K562 (cell line): ENCODE data around the gene PRODH. TPM values are rescaled to one million over a fixed set of nuclear protein-coding genes. Genes with fewer than 3 reads are reported as not detected.

Source experiments
- ATAC-seq: fragments of 200-7000 bp; cut with Tn5 transposase; 3 replicates; pipeline ENCODE4 v1.9.1; 2020; ENCODE audit warnings: moderate library complexity
- BruUV-seq: library from RNA; stranded (reverse); fragments of 400-500 nt; replicated peaks from 2 replicates; lab custom pipeline; 2021; lab: Mats Ljungman, UMichigan
- CTCF ChIA-PET: fragments of 300-600 bp; formaldehyde crosslinking; extraction: SDS; loops from one replicate; lab custom pipeline; 2021; ENCODE audit warnings: low intra/inter-chr PET ratio; lab: Yijun Ruan, JAX
- POLR2A ChIA-PET: fragments of 300-600, 350-650 bp; sonication (Branson Sonifier 250); formaldehyde crosslinking; extraction: SDS; loops from one replicate; lab custom pipeline; 2021; ENCODE audit warnings: antibody characterized with exemption, inconsistent platforms; lab: Yijun Ruan, JAX
- DNase-seq, 4 experiments: peaks; one replicate each; pipeline versions ENCODE4 v3.0.0 to v3.0.0-alpha.2; 2011 to 2018; ENCODE audit warnings: low spot score in 3 of 4, mixed read lengths in 3 of 4; ENCODE audit errors: extremely low read depth in 1 of 4
- FAIRE-seq: peaks from 2 replicates; lab custom pipeline; 2011; peaks lifted over from hg19 to GRCh38; lab: Jason Lieb, UNC
- H2AFZ ChIP-seq: 2 replicates; pipeline ENCODE4 v1.6.0; 2011; ENCODE audit warnings: low read depth, low read length, control low read depth, inconsistent platforms
- H3K27ac ChIP-seq: fragments of 200-600 bp; 3 replicates; pipeline ENCODE4 v1.8.0; 2011; ENCODE audit warnings: low read depth, mild to moderate bottlenecking, control low read depth, inconsistent platforms, low read length, moderate library complexity, mixed read lengths; ENCODE audit errors: extremely low read depth
- H3K27me3 ChIP-seq, 2 experiments: fragments of 300-600 bp in 1 of 2; 2 replicates in 1 of 2; 3 replicates in 1 of 2; pipeline versions ENCODE4 v1.6.0 to v1.8.0; 2011; ENCODE audit warnings: inconsistent platforms in 2 of 2, low read length in 2 of 2, mild to moderate bottlenecking in 1 of 2, mixed read lengths in 1 of 2, moderate library complexity in 1 of 2; ENCODE audit not compliant: control insufficient read depth in 2 of 2, insufficient read depth in 2 of 2
- H3K36me3 ChIP-seq: fragments of 300-600 bp; 3 replicates; pipeline ENCODE4 v1.8.0; 2011; ENCODE audit warnings: mild to moderate bottlenecking, low read length, inconsistent platforms; ENCODE audit not compliant: control insufficient read depth, insufficient read depth
- H3K4me1 ChIP-seq, 2 experiments: fragments of 200-600 bp in 1 of 2; replicated peaks in 1 of 2; 2 replicates in 1 of 2; 3 replicates in 1 of 2; pipeline versions ENCODE4 v1.5.1 to v1.8.0; 2011; ENCODE audit warnings: inconsistent platforms in 2 of 2, low read length in 2 of 2, mild to moderate bottlenecking in 1 of 2, mixed read lengths in 1 of 2, moderate library complexity in 1 of 2; ENCODE audit not compliant: control insufficient read depth in 2 of 2, insufficient read depth in 2 of 2
- H3K4me2 ChIP-seq: 2 replicates; pipeline ENCODE4 v1.6.1; 2011; ENCODE audit warnings: low read length, control low read depth, inconsistent platforms, mixed read lengths; ENCODE audit not compliant: insufficient read depth
- H3K4me3 ChIP-seq: fragments of 200-600 bp; sonication (generic), shearing (Covaris generic); 2 replicates; pipeline ENCODE4 v1.5.1; 2016; ENCODE audit warnings: control low read depth, inconsistent platforms
- H3K79me2 ChIP-seq: fragments of 200-600 bp; 3 replicates; pipeline ENCODE4 v1.8.0; 2011; ENCODE audit warnings: low read length, inconsistent platforms; ENCODE audit not compliant: control insufficient read depth, insufficient read depth
- H3K9ac ChIP-seq, 2 experiments: 2 replicates each; pipeline versions ENCODE4 v1.6.0 to v1.6.1; 2011; ENCODE audit warnings: low read depth in 2 of 2, low read length in 2 of 2, control low read depth in 1 of 2, inconsistent platforms in 1 of 2, mild to moderate bottlenecking in 1 of 2, mixed read lengths in 1 of 2; ENCODE audit not compliant: insufficient read depth in 1 of 2
- H3K9me1 ChIP-seq: one replicate; pipeline ENCODE4 v1.6.0; 2011; ENCODE audit warnings: inconsistent platforms, mild to moderate bottlenecking, low read length, moderate library complexity; ENCODE audit not compliant: control insufficient read depth, insufficient read depth
- H3K9me3 ChIP-seq: replicated peaks from 2 replicates; pipeline ENCODE4 v1.5.1; 2011; ENCODE audit warnings: low read depth, low read length, inconsistent platforms; ENCODE audit not compliant: control insufficient read depth, insufficient read depth
- H4K20me1 ChIP-seq: replicated peaks from 2 replicates; pipeline ENCODE4 v1.6.1; 2011; ENCODE audit warnings: low read length, inconsistent platforms, mixed read lengths; ENCODE audit not compliant: control insufficient read depth, insufficient read depth
- MAFF ChIP-seq: IDR thresholded peaks from 2 replicates; pipeline ENCODE4 v1.6.1; 2012; ENCODE audit warnings: low read length, improper control_type of control experiment
- NR3C1 ChIP-seq: sonication (generic); formaldehyde crosslinking; IDR thresholded peaks from 2 replicates; pipeline ENCODE4 v1.8.1; 2022; ENCODE audit warnings: missing genetic modification reagents
- THAP12 ChIP-seq: fragments of 250-450 bp; sonication (Bioruptor Pico); IDR thresholded peaks from 2 replicates; pipeline ENCODE4 v1.9.0; 2021; ENCODE audit warnings: mild to moderate bottlenecking, inconsistent platforms
- ZBTB40 ChIP-seq, 2 experiments: fragments of 450-650 bp in 1 of 2; sonication (generic) in 1 of 2; formaldehyde crosslinking in 1 of 2; IDR thresholded peaks; 2 replicates each; pipeline versions ENCODE4 v1.7.1 to v1.9.0; 2016 to 2022; ENCODE audit warnings: inconsistent platforms in 1 of 2, mild to moderate bottlenecking in 1 of 2, missing genetic modification reagents in 1 of 2
- ZC3H4 ChIP-seq: sonication (generic); formaldehyde crosslinking; IDR thresholded peaks from 2 replicates; pipeline ENCODE4 v1.9.0; 2021; ENCODE audit warnings: missing genetic modification reagents, borderline replicate concordance
- ZNF707 ChIP-seq: fragments of 250-450 bp; sonication (Bioruptor Pico); conservative IDR thresholded peaks from 2 replicates; pipeline ENCODE4 v1.8.0; 2022; ENCODE audit warnings: inconsistent platforms, mild to moderate bottlenecking, moderate library complexity
- WGBS: fragments of 100-300 bp; shearing (Covaris generic); methylation state at CpG from one replicate; pipeline ENCODE4 v1.1.6; 2016; ENCODE audit warnings: low coverage, mixed read lengths; ENCODE audit not compliant: insufficient coverage; ENCODE audit errors: missing lambda C conversion rate; 5-methylcytosine and 5-hydroxymethylcytosine counted together
- in situ Hi-C: fragments of 300-500 bp; cut with MboI; formaldehyde crosslinking; loops from 4 replicates; pipeline ENCODE4 v1.15.0; 2018; ENCODE audit warnings: inconsistent platforms, mixed read lengths
- intact Hi-C: fragments of 100-400 bp; cut with micrococcal nuclease; formaldehyde crosslinking; loops from 2 replicates; pipeline ENCODE4 v1.14.2; 2022
- polyA plus RNA-seq, 8 experiments: library from polyadenylated mRNA; depleted of rRNA in 4 of 8; stranded (reverse) in 5 of 8; unstranded in 3 of 8; fragments of >200 nt; fragmentation: Nextera tagmentation in 2 of 8; fragmentation: Illumina TruSeq in 1 of 8; extraction: Ambion mirVana in 2 of 8; extraction: Trizol in 1 of 8; gene quantifications; 2 replicates each; pipeline versions ENCODE4 v1.2.1 to v1.2.3, GENCODE V29; 2011 to 2014; ENCODE audit warnings: inconsistent platforms in 1 of 8, missing spikeins in 1 of 8
- total RNA-seq, 7 experiments: library from RNA; depleted of rRNA in 6 of 7; stranded (reverse); fragments of >200 nt in 6 of 7; fragmentation: Illumina TruSeq in 2 of 7; extraction: Trizol in 2 of 7; gene quantifications; 2 replicates each; pipeline versions ENCODE4 v1.2.1 to v1.2.3, GENCODE V29; 2011 to 2021; ENCODE audit warnings: low replicate concordance in 1 of 7

The PRODH gene
- total and polyA plus RNA-seq, 9 of the 15 experiments (the other 6 are each of a cell fraction or from before 2014, with no cell fraction given), result 0.07 to 0.11 TPM; not detected in 7

GRCh38 chr22:18976197-18976751, 40.2 kb upstream of the PRODH start:
- DNase-seq, result no peak
- H3K36me3 ChIP-seq, result no peaks in the 10 kb centered on the region
- H3K9ac ChIP-seq, result peak overlapping the region in 1 of 2 experiments; percentile 17; a peak in 1 of 4 replicates
- no peak overlapping the region for H2AFZ ChIP-seq
- no peak overlapping the region for H3K27ac ChIP-seq
- no peaks in the 10 kb centered on the region for H3K79me2 ChIP-seq
- ChIA-PET CTCF (no interaction called here), POLR2A (interaction anchor here (0.6 kb wide), 1 partner anchor 8 kb away, joined by 3 read pairs; no protein-coding TSS in a partner anchor)
- H3K4me3 ChIP-seq, result no peak overlapping the region
- H4K20me1 ChIP-seq, result peaks cover 8% of the 10 kb centered on the region
- no peak for FAIRE-seq
- H3K4me1 ChIP-seq, result peaks cover 0 to 25% of the 10 kb centered on the region in 2 experiments; a peak in 1 of 5 replicates
- H3K9me3 ChIP-seq, result peaks cover 7% of the 10 kb centered on the region
- peak; percentile 6; the same call in 2 of the 3 replicates for ATAC-seq
- WGBS, result 2% methylated on average over 10 of the region's 10 CpGs
- in situ Hi-C loops, result loop anchor here (25.0 kb wide), 1 partner anchor 189 kb away; no protein-coding TSS in a partner anchor
- intact Hi-C loops, result no loop called here
- H3K9me1 ChIP-seq, result no peaks in the 10 kb centered on the region
- no peak overlapping the region for H3K4me2 ChIP-seq
- no TSS peak for BruUV-seq
- H3K27me3 ChIP-seq, result peaks cover 19 to 59% of the 10 kb centered on the region in 2 experiments; a peak in 4 of 5 replicates
- TF ChIP-seq MAFF (no peak), NR3C1 (CRISPR knock-in tag) (peak; percentile 53; the same call in 1 of the 2 replicates), ZC3H4 (CRISPR knock-in tag) (peak; percentile 68; the same call in 1 of the 2 replicates), ZNF707 (CRISPR knock-in tag) (no peak), ZBTB40 (IDR thresholded peaks at IDR 0.05) (no peak), ZBTB40 (CRISPR knock-in tag; IDR thresholded peaks at IDR 0.05) (peak; percentile 30; the same call in 1 of the 2 replicates), THAP12 (CRISPR knock-in tag) (0 out of 2 replicates have a peak, but pooled peaks have one; percentile 41)
